Upper lobe of left lung (tissue), 6 donors: ENCODE measurements around the gene HSPA8. TPM values are rescaled to one million over a fixed set of nuclear protein-coding genes. Genes with fewer than 3 reads are reported as not detected.
A peak's percentile ranks its signal among the peaks of the same experiment; 100 is the strongest.

Source experiments
- ATAC-seq, 2 donors: fragments of 200-7000 bp; cut with Tn5 transposase; one replicate each; pipeline ENCODE4 v1.9.1; 2022; ENCODE audit warnings: mild to moderate bottlenecking in 2 of 2, moderate library complexity in 2 of 2; ENCODE audit not compliant: low FRiP score in 2 of 2
- DNase-seq, 2 donors: peaks; one replicate each; pipeline ENCODE4 v3.0.0-alpha.2; 2019 to 2020
- H3K27ac ChIP-seq, 4 donors: fragments of 200-600 bp; sonication (generic); one replicate each; pipeline ENCODE4 v1.5.1; 2016 to 2019
- H3K27me3 ChIP-seq, 4 donors: fragments of 200-600 bp; sonication (generic); one replicate each; pipeline ENCODE4 v1.5.1; 2017 to 2019
- H3K36me3 ChIP-seq, 4 donors: fragments of 200-600 bp; sonication (generic); one replicate each; pipeline ENCODE4 v1.5.1; 2016 to 2019
- H3K4me1 ChIP-seq, 4 donors: fragments of 200-600 bp; sonication (generic); one replicate each; pipeline ENCODE4 v1.5.1; 2018 to 2019
- H3K4me3 ChIP-seq, 4 donors: fragments of 200-600 bp; sonication (generic); one replicate each; pipeline ENCODE4 v1.5.1; 2017 to 2019; ENCODE audit warnings: mild to moderate bottlenecking in 2 of 4, moderate library complexity in 1 of 4
- H3K9me3 ChIP-seq, 4 donors: fragments of 200-600 bp; sonication (generic); one replicate each; pipeline ENCODE4 v1.5.1; 2018 to 2019
- EP300 ChIP-seq, 4 donors: sonication (generic); formaldehyde crosslinking; IDR thresholded peaks; one replicate each; pipeline ENCODE4 v1.5.1; 2017; ENCODE audit warnings: antibody characterized with exemption in 4 of 4, control low read depth in 2 of 4
- POLR2A ChIP-seq, 4 donors: fragments of 450-650 bp; IDR thresholded peaks; one replicate each; pipeline ENCODE4 v1.5.1; 2016 to 2017; ENCODE audit warnings: antibody characterized with exemption in 4 of 4, mild to moderate bottlenecking in 2 of 4
- POLR2AphosphoS5 ChIP-seq, 2 donors: sonication (generic); formaldehyde crosslinking; IDR thresholded peaks; one replicate each; pipeline ENCODE4 v1.5.1; 2017; ENCODE audit warnings: antibody characterized with exemption in 2 of 2
- WGBS, 2 donors: methylation state at CpG; one replicate each; pipeline ENCODE4 v1.1.5; 2017 to 2018; 5-methylcytosine and 5-hydroxymethylcytosine counted together
- total RNA-seq, 6 donors: library from RNA; depleted of rRNA in 4 of 6; stranded (reverse); fragments of >200 nt in 4 of 6; gene quantifications; one replicate each; pipeline versions ENCODE4 v1.1.0 to v1.2.1, GENCODE V29; 2016 to 2021
- TF ChIP-seq, protein P1 (sequence below), 6 experiments: fragments of 450-650 bp in 4 of 6; fragments of 200-600 bp in 2 of 6; sonication (generic) in 2 of 6; IDR thresholded peaks; one replicate each; pipeline ENCODE4 v1.5.1; 2016 to 2019; ENCODE audit warnings: antibody characterized with exemption in 6 of 6
- donor health status: DM: no; HTN: no; CAD: no; lungs with moderate emphysema.
- donor health status: DM: no; HTN: yes; CAD: no; lungs with severe emphysema.

The HSPA8 gene
- total RNA-seq, 6 donors from 2014 or later = 261 to 942 (median 659) TPM

DNA sequence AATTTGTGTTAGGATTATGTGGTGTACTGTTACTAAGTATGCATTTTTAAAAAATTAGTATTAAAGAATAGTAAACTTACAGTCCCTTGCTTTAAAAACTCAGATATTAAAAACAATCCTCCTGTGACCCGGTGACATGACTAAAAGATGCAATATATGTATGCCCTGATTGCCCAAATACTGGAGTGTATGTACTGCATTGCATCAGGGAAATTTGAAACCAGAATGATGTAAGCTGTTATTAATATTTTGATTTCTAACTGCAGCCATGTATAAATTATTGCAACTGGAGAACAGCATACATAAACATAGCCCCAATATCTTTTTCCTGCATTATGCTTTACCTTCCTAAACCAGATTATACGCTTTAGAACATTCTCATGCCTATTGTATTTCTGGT is 3.7 kb upstream of the HSPA8 start:
- WGBS, 2 donors = 84 to 92% methylated on average over 2 of the region's 2 CpGs
- Histone ChIP-seq H3K9me3 (no peaks in the 10 kb centered on the region), H3K36me3 (peaks cover 0 to 6% (median 4%) of the 10 kb centered on the region in 4 donors), H3K4me3 (no peak overlapping the region), H3K27me3 (no peaks in the 10 kb centered on the region), H3K27ac (peak overlapping the region in 1 of 4 donors; percentile 38), H3K4me1 (peaks cover 22 to 45% (median 30%) of the 10 kb centered on the region in 4 donors)
- ATAC-seq (no peak), DNase-seq (no peak)
- TF ChIP-seq POLR2AphosphoS5 (IDR thresholded peaks at IDR 0.05) (no peak), POLR2A (IDR thresholded peaks at IDR 0.05) (no peak), EP300 (IDR thresholded peaks at IDR 0.05) (no peak)
- TF ChIP-seq, protein P1, sequence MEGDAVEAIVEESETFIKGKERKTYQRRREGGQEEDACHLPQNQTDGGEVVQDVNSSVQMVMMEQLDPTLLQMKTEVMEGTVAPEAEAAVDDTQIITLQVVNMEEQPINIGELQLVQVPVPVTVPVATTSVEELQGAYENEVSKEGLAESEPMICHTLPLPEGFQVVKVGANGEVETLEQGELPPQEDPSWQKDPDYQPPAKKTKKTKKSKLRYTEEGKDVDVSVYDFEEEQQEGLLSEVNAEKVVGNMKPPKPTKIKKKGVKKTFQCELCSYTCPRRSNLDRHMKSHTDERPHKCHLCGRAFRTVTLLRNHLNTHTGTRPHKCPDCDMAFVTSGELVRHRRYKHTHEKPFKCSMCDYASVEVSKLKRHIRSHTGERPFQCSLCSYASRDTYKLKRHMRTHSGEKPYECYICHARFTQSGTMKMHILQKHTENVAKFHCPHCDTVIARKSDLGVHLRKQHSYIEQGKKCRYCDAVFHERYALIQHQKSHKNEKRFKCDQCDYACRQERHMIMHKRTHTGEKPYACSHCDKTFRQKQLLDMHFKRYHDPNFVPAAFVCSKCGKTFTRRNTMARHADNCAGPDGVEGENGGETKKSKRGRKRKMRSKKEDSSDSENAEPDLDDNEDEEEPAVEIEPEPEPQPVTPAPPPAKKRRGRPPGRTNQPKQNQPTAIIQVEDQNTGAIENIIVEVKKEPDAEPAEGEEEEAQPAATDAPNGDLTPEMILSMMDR (IDR thresholded peaks at IDR 0.05) = no peak

DNA sequence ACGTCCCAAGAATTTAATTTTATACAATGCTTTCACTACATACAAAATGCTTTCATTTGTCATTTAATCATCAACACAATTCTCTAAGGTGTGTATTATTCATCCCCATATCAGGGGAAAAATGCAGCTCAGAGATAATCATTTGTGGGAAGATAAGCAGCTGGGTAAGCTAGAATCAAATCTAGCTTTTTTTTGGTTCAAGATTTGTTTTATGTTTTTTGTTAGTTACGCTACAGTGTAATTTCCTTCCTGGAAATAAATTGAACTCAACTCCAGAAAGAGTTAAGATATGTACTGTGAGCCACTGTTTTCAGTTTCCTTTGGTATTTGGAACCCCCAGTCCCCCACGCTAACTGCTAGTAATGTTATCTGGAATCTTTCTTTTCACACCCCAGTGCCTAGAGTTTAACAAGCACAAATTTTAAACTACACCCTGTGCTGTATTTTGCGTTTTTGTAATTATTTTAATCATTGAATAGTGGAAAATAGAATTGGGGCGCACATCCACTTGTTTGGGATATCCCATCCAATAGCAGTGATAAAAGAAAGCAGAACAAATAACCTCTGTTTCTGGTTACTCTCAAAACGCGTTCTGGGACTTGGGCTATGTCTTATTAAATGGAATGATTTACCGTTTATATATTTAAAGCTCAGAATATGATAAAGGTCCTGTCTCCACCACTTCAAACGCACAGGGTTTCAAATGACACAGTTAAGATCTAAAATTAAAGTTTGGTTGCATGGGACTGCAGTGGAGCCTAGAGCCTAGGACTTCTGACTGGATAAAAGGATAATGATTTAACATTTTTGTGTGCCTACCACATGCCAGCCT is 2.1 kb upstream of the HSPA8 start:
- peak overlapping the region; percentile 100 for H3K27ac ChIP-seq
- DNase-seq (no peak), ATAC-seq (no peak)
- 43 to 48% methylated on average over 9 of the region's 9 CpGs for WGBS, 2 donors
- H3K27me3 ChIP-seq = no peaks in the 10 kb centered on the region
- H3K36me3 ChIP-seq = peaks cover 14 to 22% (median 20%) of the 10 kb centered on the region in 4 donors
- H3K4me3 ChIP-seq = peak overlapping the region in 3 of 4 donors; percentile 86 to 90 (median 88)
- no peaks in the 10 kb centered on the region for H3K9me3 ChIP-seq
- TF ChIP-seq POLR2A (IDR thresholded peaks at IDR 0.05) (no peak), POLR2AphosphoS5 (IDR thresholded peaks at IDR 0.05) (no peak), EP300 (IDR thresholded peaks at IDR 0.05) (no peak)
- TF ChIP-seq, protein P1 (IDR thresholded peaks at IDR 0.05) = no peak
- peaks cover 35 to 49% (median 42%) of the 10 kb centered on the region in 4 donors for H3K4me1 ChIP-seq

DNA sequence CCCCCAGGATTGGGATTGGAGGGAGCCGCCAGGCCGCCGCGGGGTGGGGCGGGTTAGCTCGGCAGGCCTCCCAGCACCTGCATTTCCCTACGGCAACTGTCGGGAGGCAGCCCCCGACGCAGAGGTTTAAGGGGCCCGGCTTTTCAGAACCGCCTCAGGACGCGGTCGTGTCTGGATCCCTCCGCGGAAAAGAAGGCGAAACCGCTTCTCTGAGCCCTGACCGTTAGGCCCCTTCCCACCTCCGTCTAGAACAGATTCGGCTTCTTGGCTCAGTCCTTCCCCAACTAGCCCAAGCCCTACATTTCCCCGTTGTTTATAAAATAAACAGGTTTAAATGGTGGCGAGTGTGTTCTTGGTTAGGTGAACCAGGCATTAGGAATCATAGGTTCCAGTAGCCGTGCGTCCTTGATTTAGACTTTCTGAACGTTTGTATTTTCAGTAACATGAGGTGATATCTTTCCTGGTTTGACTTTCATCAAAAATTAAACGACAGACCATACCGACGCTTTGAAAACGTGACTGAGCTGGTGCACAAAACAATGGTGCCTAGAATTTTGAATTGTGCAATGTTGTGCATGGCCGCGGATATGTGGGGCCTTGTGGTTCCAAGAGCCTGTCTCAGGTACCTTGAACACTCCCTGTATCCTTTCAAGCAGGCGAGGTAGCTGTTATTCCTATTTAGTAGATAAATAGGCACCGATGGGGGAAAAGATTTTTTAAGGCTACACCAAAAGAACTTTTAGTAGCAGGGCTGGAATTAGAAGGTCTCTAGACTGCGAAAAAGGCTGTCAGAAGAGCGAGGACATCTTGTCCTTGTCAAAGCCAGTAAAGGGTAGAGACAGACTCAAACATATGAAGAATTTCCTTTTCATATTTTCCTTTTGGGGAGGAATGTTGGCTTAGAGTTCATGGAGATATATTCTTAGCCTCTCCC is 1.2 kb upstream of the HSPA8 start:
- Histone ChIP-seq H3K36me3 (peaks cover 21 to 31% (median 28%) of the 10 kb centered on the region in 4 donors), H3K27me3 (no peaks in the 10 kb centered on the region), H3K9me3 (no peaks in the 10 kb centered on the region), H3K4me3 (peak overlapping the region; percentile 68 to 90 (median 87)), H3K4me1 (peaks cover 40 to 53% (median 48%) of the 10 kb centered on the region in 4 donors), H3K27ac (peak overlapping the region; percentile 100)
- peak; percentile 54 to 92 for DNase-seq
- WGBS, 2 donors = 4 to 8% methylated on average over 19 to 31 of the region's 37 CpGs
- TF ChIP-seq, protein P1 (IDR thresholded peaks at IDR 0.05) = no peak
- TF ChIP-seq EP300 (IDR thresholded peaks at IDR 0.05) (no peak), POLR2A (IDR thresholded peaks at IDR 0.05) (peak in 1 of 4 donors; percentile 48), POLR2AphosphoS5 (IDR thresholded peaks at IDR 0.05) (no peak)
- peak; percentile 6 to 48 for ATAC-seq

GRCh38 chr11:123062158-123062891 is 389 bp upstream of the HSPA8 start:
- H3K4me1 ChIP-seq = peaks cover 49 to 61% (median 54%) of the 10 kb centered on the region in 4 donors
- H3K36me3 ChIP-seq = peaks cover 27 to 39% (median 34%) of the 10 kb centered on the region in 4 donors
- DNase-seq = peak; percentile 98 to 99
- ATAC-seq = peak; percentile 95 to 99
- TF ChIP-seq EP300 (IDR thresholded peaks at IDR 0.05) = peak in 1 of 4 donors; percentile 60
- peak; percentile 53 to 69 for TF ChIP-seq POLR2AphosphoS5 (IDR thresholded peaks at IDR 0.05)
- TF ChIP-seq, protein P1 (IDR thresholded peaks at IDR 0.05) = peak in 1 of 6 experiments; percentile 3
- peak in 1 of 4 donors; percentile 71 for TF ChIP-seq POLR2A (IDR thresholded peaks at IDR 0.05)
- H3K27me3 ChIP-seq = no peaks in the 10 kb centered on the region
- peak overlapping the region; percentile 86 to 93 (median 89) for H3K4me3 ChIP-seq
- peak overlapping the region; percentile 100 for H3K27ac ChIP-seq
- no peaks in the 10 kb centered on the region for H3K9me3 ChIP-seq
- 1% methylated on average over 39 to 57 of the region's 63 CpGs for WGBS, 2 donors
